ENCODE measurements around the gene COLEC12.
A peak's percentile ranks its signal among the peaks of the same experiment; 100 is the strongest.

The COLEC12 gene

DNA sequence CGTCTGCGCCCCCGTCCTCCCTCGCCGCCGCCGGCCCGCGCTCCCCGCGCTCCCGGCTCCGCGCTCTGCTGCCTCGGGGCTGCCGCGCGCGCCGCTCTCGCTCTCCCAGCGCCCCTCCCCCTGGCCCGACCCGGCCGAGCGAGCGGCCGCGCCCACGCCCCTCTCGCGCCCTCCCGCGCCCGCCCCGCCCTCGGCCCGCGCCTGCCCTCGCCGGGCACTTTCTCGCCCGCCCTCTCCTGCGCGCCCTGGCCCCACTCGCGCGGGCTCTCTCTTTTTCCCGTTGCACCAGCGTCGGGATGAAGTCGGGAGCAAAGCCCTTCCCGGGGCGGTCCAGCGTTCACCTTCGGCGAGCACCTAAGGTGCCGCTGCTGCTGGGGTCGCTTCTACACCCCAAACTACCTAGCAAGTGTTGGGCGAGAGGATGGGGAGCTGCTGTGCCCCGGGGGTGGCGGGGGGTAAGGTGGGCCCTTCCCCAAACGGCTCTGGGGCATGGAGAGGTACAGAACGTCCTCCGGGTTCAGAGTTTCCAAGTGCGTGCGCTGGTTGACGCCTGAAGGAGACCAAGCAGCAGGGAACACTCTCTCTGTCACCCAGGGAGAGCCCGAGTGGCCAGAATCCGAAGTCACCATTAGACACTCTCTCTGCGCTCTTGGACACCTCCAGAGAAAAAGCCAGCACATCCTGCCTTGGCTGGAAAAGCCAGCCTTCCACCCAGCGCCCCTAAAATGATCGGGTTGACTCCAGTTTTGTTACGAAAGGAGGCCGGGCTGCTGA, at the start of gene COLEC12:
TSS of gene COLEC12 (minus strand) at position 70 of the 774 bp plus-strand sequence. CDS start 187 bp downstream, outside the sequence.
- no peak for DNase-seq (ENCODE audit: low spot score)

DNA sequence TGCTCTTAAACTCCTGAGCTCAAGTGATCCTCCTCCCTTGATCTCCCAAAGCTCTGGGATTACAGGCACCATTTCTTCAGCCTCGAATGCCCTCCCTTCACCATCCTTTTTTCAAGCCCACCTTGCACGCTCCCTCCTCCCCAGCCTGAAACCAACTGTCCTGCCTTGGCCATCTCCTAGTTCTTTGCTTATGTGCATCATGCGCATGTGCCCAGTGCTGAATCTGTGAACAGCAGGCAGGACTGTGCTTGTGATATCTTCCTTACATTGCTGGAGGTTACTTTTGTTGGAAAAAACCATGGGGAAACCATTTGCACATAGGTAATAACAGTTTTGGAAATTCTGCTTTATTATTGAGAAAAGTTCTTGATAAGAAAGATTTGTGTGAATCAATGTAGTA, 49.5 kb upstream of the COLEC12 start:
- DNase-seq (ENCODE audit: low spot score), result no peak

DNA sequence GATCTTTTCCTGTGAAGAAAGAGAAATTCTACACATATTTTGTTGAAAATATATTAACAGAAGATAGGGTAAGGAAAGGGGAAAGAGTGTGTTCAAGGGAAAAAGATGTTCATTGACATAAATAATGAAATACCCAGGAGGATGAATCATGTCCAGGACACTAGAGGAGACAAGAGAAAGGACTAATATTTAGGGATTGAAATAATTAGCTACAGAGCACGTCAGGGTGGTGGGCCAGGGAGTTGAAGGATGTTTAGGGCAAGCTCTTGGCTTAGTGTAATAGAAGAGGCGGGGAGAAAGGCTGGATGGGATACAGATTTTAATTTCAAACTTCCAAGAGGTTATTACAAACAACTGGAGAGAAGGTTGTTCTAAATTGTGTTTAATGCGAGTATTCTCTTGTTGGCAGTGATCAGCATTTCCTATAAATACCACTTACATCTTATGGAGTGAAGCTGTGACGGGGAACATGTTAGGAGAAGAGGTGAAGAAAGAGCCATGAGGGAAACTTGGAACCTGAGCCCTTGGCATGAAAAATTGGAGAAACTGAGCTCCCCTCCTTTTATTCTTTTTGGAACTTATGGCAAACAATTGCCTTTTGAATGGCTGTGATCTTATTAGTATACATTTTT, 43.1 kb upstream of the COLEC12 start:
- no peak for DNase-seq (ENCODE audit: low spot score)

DNA sequence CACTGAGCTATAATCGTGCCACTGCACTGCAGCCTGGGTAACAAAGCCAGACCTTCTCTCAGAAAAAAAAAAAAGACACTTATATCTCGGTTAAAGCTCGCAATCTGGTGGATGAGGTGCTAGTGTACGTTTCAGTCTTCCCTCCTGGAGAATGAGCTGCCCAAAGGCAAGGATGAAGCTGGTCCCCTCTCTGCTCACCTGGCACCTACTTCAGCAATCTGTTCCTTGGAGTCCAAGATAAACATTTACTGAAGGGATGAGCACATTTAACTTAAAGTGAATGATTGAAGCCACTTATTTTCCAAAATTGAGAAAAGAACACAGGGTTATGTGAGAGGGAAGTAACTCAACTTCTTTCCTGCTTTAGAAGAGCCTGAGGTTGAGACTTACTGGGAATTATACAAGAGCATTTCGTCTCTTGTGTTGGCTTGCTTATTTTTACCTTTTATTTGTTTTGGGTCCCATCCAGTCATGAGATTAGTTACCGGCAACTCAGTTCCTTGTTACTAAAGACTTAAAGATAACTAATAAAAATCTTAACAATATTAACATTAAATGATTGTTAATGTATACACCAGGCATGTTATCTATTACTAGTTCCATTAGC, 33.6 kb upstream of the COLEC12 start:
- no peak for DNase-seq (ENCODE audit: low spot score)

DNA sequence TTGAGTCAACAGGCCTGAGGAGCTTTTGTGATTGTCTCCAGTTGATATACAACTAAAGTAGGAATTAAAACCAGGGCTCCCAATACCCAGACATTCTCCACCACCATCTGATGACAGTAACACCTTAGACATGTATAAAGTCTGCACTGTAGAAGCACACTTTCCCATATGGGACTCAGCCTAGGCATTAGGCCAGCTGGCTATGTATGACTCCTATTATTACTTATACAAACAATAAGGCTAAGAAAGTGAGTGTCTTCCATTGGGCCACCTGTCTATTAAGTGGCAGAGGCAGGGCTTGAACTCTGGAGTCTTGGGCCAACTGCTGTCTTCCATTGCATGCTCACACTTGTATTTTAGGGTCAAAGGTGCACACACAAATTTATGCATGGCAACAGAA, 32.1 kb upstream of the COLEC12 start:
- no peak for DNase-seq (ENCODE audit: low spot score)

DNA sequence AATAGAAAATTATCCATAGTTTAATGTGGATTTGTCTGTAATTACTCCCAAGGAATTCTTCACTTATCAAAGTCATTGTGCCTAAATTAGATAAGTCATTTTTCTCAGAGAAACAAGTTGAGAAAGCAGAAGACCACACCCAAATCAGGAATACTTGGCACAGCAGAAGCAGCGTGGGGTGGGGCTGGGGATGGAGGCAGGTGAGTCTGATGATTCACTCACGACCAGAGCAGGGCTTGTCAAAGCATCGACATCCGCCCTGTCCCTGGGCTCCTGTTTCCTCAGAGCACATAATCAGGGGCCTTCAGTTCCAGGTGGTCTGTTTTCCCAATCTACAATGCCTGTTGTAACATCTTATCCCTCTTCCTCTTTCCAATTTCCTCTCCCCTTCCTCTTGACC, 31.5 kb upstream of the COLEC12 start:
- peak; percentile 55 for DNase-seq (ENCODE audit: low spot score)

DNA sequence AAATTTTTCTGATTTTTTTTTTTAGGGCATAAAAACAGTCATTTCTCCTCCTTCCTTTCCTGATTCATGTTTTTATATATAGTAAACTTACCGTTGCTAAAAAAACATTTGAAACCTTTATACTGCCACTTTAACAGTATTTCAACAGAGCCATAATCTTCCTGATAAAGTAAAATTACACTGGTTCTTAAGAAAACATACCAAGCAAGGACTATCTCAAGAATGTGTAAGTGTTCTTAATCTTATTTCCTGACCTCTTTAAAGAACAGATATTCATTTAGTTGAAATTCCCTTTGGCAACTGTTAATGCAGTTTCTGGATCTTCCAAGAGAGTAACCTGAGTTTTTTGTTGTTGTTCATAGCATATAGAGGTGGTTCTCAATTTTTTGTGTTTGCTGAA, 26.6 kb upstream of the COLEC12 start:
- DNase-seq (ENCODE audit: low spot score), result no peak

DNA sequence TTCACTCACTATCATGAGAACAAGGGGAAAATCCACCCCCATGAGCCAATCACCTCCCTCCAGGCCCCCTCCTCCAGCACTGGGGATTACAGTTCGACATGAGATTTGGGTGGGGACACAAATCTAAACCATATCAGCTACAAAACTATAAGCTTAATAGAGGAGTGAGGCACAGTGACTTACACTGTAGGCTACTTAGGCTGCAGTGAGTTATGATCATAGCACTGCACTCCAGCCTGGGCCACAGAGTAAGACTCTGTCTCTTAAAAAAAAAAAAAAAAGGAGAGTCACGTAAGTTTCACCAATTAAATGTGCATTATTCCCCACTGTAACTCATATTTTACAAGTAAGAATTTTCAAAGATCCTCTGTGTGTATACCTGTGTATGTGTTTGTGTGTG, 26.2 kb upstream of the COLEC12 start:
- no peak for DNase-seq (ENCODE audit: low spot score)

DNA sequence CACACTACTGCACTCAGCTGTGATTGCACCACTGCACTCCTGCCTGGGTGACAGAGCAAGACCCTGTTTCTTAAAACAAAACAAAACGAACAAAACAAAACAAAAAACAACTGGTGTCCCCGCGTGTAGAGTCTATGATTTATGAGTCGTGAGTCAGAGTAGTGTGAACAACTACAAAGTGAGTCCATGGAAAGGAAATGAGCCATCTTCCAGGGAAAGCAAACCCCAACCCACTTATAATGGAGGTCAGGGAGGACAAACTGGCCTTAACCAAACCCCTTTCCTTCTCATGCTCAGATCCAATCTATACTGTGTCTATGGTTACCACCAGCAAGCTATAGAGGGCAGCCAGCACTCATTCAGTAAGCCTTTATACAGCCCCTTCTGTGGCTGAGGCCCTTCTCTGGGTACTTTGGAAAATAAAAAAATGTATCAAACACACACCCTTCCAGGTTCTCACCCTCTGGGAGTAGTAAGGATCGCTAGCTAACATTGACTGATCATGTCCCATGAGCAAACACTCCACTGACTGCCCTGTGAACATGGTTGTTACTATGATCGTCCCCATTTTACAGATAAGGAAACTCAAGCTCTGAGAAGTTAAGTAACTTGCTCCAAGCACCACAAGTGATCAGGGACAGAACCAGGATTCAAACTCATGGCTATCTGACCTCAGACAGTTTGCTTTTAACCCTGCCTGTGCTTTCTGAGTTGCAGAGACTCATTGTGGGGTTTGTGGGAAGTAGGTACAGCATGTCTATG, 24.7 kb upstream of the COLEC12 start:
- peak; percentile 14 for DNase-seq (ENCODE audit: low spot score)

DNA sequence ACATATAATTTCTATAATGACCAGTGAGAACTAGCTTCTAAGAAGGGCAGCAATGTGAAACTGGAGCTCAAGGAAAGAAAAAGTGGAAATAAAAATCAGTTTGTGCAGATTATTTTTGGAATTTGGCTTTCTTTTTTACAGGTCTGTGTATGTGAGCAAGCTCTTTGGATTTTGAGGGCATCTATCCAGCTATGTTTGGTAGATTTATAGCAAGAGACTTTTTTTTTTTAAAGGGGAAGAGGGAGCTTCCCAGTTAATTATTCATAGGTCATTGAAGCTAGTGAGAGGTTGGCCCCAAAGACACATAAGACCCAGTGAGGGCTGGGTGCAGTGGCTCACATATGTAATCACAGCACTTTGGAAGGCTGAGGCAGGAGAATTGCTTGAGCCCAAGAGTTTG, 24.0 kb upstream of the COLEC12 start:
- DNase-seq (ENCODE audit: low spot score), result peak; percentile 14

DNA sequence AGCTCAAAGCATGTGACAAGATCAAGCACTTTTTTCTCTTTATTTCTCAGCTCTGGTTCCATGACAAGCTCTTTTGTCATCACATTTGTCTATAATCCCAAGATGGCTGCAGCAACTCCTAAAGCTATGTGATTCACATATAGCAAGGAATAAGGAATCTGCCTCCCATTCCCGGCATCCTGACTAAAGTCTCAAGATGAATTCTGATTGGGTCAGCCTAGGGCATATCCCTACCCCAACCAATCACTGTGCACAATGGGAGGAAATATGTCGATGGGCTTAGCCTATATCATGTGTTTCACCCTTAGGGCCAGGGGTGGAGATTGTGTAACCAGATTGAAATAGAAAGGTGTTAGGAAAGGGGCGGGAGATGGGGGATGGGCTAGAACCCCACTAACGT, 23.1 kb upstream of the COLEC12 start:
- DNase-seq (ENCODE audit: low spot score), result no peak

DNA sequence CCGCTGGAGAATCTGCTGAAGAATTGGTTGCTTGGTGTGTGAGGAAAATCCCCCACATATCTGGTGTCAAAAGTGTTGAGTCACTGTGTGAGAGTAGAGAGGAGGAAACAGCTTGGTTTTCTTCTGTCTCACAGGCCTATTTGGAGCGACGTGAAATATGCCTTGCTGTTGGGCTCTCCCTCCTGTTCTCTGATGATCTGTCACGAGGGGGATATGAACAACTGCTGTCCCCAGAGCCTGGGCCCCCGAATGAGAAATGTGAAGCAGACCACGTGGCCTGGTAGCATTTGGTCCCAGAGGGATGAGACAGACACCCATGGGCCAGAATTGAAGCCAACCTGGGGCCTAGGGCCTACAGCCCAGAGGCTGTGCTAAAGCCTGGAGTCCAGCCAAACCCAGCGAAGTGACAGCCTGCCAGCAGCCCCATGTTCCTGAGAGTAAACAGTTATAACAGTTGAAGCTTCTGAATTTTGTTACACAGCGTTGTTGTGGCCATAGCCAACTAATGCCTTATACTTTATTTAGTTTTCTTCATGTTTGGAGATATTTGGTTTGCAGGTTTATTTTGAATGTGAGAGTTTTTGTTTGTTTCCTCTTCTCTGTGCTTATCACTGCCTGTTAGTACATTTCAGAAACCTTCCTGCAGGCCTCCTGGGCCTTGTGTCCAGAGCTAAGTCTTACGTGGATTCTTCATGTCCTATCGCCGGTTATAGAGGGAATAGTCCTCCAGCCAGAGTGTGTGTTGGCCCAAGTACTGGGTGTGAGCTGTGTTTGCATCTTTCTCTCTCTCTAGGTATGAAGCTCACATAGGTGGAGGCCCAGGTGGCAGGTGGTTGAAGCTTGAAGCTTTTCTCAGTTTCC, 18.7 kb upstream of the COLEC12 start:
- no peak for DNase-seq (ENCODE audit: low spot score)

DNA sequence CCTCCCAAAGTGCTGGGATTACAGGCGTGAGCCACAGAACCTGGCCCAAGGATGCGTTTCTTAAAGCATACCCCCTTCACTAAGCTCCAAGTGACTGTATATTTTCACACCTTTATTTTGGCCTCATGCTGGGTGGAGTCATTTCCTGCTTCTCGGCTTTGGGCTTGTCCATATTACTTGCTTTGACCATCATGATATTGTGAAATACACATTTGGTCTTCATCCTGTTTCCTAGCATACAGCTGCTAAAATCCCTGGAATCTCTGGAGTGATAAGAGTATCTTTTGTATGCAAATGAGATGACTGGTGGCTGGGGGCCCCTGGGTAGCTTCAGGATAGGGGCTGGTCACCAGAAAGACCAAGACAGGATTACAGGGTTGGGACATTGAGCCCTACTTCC, 17.6 kb upstream of the COLEC12 start:
- no peak for DNase-seq (ENCODE audit: low spot score)

DNA sequence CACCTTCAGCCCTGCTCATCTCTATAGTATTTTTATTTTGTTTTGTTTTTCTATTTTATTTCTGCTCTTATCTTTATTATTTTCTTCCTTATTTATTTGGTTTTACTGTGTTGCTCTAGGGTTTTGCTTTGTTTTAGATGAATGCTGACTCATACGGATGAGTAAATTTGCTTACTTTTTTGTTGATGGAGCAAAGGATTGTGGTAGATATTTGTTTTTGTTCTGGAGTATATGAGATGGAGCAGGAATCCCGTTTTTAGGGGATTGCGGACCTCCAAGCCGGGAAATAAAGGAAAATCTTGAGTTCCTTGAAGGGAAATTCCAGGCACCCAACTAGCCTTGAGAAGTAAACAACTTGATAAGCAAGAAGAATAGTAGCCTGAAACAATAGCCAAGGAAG, 15.3 kb upstream of the COLEC12 start:
- no peak for DNase-seq (ENCODE audit: low spot score)

DNA sequence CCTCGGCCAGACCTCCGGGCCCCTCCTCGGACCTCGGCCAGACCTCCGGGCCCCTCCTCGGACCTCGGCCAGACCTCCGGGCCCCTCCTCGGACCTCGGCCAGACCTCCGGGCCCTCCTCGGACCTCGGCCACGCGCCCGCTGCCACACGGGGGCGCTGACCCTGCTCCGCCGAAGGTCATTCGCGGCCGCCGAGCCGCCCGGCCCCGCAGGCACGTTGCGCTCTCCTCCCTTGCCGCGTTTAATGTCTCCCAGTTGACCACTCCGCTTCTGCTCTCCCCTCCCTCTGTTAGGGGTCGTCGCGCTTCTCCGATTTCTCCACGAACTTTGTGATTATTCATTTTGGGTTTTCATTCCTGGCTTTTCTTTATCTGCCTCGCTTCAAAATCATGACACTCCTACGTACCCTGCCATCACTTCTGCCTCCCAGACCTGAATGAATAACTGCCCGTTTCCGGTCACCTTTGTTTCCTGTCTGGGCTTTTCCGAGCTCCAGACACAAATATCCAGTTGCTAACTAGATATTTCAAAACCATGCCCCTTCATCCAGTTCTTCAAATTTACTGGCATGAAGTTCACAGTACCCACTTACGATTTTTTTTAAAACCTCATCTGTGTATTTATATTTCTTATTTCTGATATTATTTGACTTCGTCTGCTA, 14.8 kb upstream of the COLEC12 start:
- no peak for DNase-seq (ENCODE audit: low spot score)

DNA sequence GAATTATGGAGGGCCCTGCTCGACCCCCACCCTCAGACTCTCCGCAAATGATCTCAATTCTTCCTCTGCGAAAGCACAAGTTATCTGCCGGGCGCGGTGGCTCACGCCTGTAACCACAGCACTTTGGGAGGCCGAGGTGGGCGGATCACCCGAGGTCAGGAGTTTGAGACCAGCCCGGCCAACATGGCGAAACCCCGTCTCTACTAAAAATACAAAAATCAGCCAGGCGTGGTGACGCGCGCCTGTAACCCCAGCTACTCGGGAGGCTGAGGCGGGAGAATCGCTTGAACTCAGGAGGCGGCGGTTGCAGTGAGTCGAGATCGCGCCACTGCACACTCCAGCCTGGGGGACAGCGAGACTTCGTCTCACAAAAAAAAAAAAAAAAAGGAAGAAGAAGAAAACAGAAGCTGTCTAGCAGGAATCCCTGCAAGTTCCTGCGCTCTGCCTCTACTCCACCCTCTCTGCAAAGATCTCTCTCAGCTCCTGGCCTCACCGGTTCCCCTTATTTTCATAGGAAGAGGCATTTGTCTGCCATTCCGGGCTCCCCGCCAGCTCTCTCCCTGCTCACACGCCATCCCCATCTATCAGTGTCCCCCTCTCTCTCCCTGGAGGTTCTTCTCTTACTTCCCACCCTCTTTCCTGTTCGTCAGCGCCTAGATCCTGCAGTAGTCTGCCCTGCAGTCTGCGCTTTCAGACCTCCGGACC, 13.5 kb upstream of the COLEC12 start:
- DNase-seq (ENCODE audit: low spot score), result no peak

DNA sequence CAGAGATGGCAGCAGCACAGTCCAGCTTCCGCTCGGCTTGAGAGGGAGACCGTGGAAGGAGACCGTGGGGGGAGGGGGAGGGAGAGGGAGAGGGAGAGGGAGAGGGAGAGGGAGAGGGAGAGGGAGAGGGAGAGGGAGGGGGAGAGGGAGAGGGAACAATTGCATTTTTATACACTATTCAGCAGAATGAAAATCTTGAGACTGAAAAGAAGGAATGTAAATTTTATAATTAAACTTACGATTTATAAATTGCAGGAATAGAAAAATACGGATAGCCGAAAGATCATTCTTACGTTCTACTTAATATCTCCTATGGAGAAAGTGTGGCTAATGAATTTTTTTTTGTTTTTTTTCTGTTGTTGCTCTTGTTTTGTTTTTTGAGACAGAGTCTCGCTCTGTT, 12.5 kb upstream of the COLEC12 start:
- DNase-seq (ENCODE audit: low spot score), result no peak

DNA sequence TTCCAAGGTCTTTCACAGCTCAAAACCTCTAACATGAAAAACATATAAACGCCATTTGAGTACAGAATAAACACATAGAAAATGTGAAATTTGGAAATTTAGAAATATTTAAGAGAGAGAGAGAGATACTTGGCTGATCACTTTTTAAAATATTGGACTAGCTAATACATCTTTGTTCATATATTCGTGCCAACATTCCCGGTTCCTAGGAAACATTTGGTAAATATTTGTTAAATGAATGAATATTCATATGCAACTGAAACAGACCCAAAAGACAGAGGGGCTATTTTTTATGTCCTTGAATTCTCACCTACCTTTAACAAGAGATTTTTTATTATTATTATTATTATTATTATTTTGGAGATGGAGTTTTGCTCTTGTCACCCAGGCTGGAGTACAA, 8.3 kb upstream of the COLEC12 start:
- DNase-seq (ENCODE audit: low spot score), result no peak

DNA sequence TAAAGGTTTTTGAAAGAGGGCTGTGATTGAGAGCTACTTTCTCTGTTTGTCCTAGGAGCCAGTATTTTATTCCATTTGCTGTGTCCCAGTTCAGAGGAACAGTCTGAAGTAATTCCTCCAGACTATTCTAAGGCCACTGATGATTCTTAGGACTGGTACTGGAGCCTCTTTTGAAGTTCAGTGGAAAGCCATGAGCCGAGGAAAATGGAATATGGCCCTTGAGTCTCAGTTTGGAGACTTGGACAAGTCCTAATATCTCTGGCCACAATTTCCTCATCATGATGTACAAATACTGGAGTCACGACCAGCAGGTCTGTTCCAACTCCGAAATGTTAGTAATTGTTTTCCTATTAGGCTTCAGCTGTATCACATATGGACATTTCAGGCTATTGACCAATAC, 7.1 kb upstream of the COLEC12 start:
- DNase-seq (ENCODE audit: low spot score), result no peak

DNA sequence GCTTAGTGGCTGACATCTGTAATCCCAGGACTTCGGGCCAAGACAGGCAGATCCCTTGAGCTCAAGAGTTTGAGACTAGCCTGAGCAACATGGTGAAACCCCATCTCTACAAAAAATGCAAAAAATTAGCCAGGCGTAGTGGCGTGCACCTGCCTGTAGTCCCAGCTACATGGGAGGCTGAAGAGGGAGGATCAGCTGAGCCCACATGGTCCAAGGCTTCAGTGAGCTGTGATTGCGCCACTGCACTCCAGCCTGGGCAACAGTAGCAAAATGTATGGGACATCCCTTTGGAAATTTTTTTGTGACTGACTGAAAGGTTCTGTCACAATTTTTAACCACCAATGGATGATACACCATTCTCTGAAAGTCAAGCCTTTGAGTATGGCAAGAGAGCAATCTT, 6.3 kb upstream of the COLEC12 start:
- DNase-seq (ENCODE audit: low spot score), result no peak

DNA sequence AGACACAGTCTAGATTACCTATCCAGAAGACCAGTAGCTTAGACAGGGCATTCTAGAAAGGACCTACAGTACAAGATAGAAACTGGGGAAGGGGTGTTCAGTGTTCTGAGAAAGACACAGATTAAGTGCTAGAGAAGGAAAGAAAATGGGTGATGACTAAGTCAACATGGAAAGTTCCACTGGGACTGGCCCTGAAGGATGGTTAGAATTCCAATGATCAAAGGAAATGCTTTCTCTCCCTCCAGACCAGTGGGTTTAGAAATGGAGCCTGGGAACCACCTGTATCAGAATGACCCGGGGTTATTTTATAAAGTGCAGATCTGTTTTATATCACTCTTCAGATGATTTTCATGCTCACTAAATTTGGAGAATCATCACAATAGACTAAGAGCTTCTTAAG, 5.8 kb upstream of the COLEC12 start:
- no peak for DNase-seq (ENCODE audit: low spot score)
